Measurements from ENCODE around the gene ASB5. TPM values are rescaled to one million over a fixed set of nuclear protein-coding genes. Genes with fewer than 3 reads are reported as not detected.

Gene ASB5
- polyA plus RNA-seq, 1 donor (not counting 4 experiments of a cell fraction or from before 2014, with no cell fraction given), result not detected

- Histone ChIP-seq H3K27ac (ENCODE audit: control insufficient read depth, insufficient read depth, low read length) (no peak overlapping the region), H3K4me3 (ENCODE audit: control insufficient read depth in 2 of 3, extremely low read depth in 1 of 3, insufficient read depth in 2 of 3, low read depth in 1 of 3, low read length in 3 of 3) (no peak overlapping the region), H3K9me3 (ENCODE audit: control insufficient read depth, low read depth, low read length) (no peaks in the 10 kb centered on the region), H3K9me1 (ENCODE audit: control insufficient read depth, extremely low read depth, insufficient read depth, low read length) (no peaks in the 10 kb centered on the region), H2AFZ (ENCODE audit: control insufficient read depth, low read length) (no peak overlapping the region), H3K9ac (ENCODE audit: control insufficient read depth, extremely low read depth, insufficient read depth, low read length) (no peak overlapping the region), H3K4me2 (ENCODE audit: control insufficient read depth, extremely low read depth, insufficient read depth, low read depth, low read length) (no peak overlapping the region), H3K36me3 (ENCODE audit: control insufficient read depth in 2 of 2, extremely low read depth in 1 of 2, insufficient read depth in 2 of 2, low read length in 2 of 2) (no peaks in the 10 kb centered on the region), H4K20me1 (ENCODE audit: control insufficient read depth, extremely low read depth, insufficient read depth, low read length) (no peaks in the 10 kb centered on the region), H3K79me2 (ENCODE audit: control insufficient read depth, insufficient read depth, low read length) (no peaks in the 10 kb centered on the region), H3K27me3 (ENCODE audit: control insufficient read depth, extremely low read depth, insufficient read depth, low read length) (no peaks in the 10 kb centered on the region), H3K4me1 (ENCODE audit: control insufficient read depth, extremely low read depth, insufficient read depth, low read length) (no peaks in the 10 kb centered on the region)
- FAIRE-seq (no peak), DNase-seq (ENCODE audit: low read depth, low spot score) (no peak)
- TF ChIP-seq EZH2 (IDR thresholded peaks at IDR 0.05; ENCODE audit: low read length) (no peak), CTCF (optimal IDR thresholded peaks at IDR 0.05 in 1 of 3, IDR thresholded peaks at IDR 0.05 in 1 of 3, conservative IDR thresholded peaks at IDR 0.05 in 1 of 3; ENCODE audit: extremely low read depth in 1 of 3, insufficient read depth in 2 of 3, low read length in 3 of 3) (no peak)
- dilution Hi-C loops (cut with MboI; ENCODE audit: extremely low pct_ligation_motif_present, low sequenced_read_pairs), result no loop called here
Observed at GRCh38 chr4:176291748-176292147, 22.7 kb upstream of the ASB5 start.

- no peaks in the 10 kb centered on the region for H3K79me2 ChIP-seq (ENCODE audit: control insufficient read depth, insufficient read depth, low read length)
- H3K4me1 ChIP-seq (ENCODE audit: control insufficient read depth, extremely low read depth, insufficient read depth, low read length), result no peaks in the 10 kb centered on the region
- DNase-seq (ENCODE audit: low read depth, low spot score) (no peak), FAIRE-seq (no peak)
- no peaks in the 10 kb centered on the region for H3K27me3 ChIP-seq (ENCODE audit: control insufficient read depth, extremely low read depth, insufficient read depth, low read length)
- no peaks in the 10 kb centered on the region for H3K9me1 ChIP-seq (ENCODE audit: control insufficient read depth, extremely low read depth, insufficient read depth, low read length)
- no peak overlapping the region for H2AFZ ChIP-seq (ENCODE audit: control insufficient read depth, low read length)
- H3K4me3 ChIP-seq (ENCODE audit: control insufficient read depth in 2 of 3, extremely low read depth in 1 of 3, insufficient read depth in 2 of 3, low read depth in 1 of 3, low read length in 3 of 3), result no peak overlapping the region
- H3K36me3 ChIP-seq (ENCODE audit: control insufficient read depth in 2 of 2, extremely low read depth in 1 of 2, insufficient read depth in 2 of 2, low read length in 2 of 2), result no peaks in the 10 kb centered on the region
- TF ChIP-seq EZH2 (IDR thresholded peaks at IDR 0.05; ENCODE audit: low read length), result no peak
- no peak for TF ChIP-seq CTCF (optimal IDR thresholded peaks at IDR 0.05 in 1 of 3, IDR thresholded peaks at IDR 0.05 in 1 of 3, conservative IDR thresholded peaks at IDR 0.05 in 1 of 3; ENCODE audit: extremely low read depth in 1 of 3, insufficient read depth in 2 of 3, low read length in 3 of 3)
- no peak overlapping the region for H3K9ac ChIP-seq (ENCODE audit: control insufficient read depth, extremely low read depth, insufficient read depth, low read length)
- no peaks in the 10 kb centered on the region for H3K9me3 ChIP-seq (ENCODE audit: control insufficient read depth, low read depth, low read length)
- dilution Hi-C loops (cut with MboI; ENCODE audit: extremely low pct_ligation_motif_present, low sequenced_read_pairs), result no loop called here
- no peaks in the 10 kb centered on the region for H4K20me1 ChIP-seq (ENCODE audit: control insufficient read depth, extremely low read depth, insufficient read depth, low read length)
- no peak overlapping the region for H3K4me2 ChIP-seq (ENCODE audit: control insufficient read depth, extremely low read depth, insufficient read depth, low read depth, low read length)
- H3K27ac ChIP-seq (ENCODE audit: control insufficient read depth, insufficient read depth, low read length), result no peak overlapping the region
Observed at GRCh38 chr4:176290520-176290919, 21.5 kb upstream of the ASB5 start.

Measured in keratinocyte (primary cell).